Measurements from ENCODE around the gene STRA8. TPM values are rescaled to one million over a fixed set of nuclear protein-coding genes. Genes with fewer than 3 reads are reported as not detected.

Gene STRA8
- total RNA-seq, 1 donor from 2014 or later, result not detected

DNA sequence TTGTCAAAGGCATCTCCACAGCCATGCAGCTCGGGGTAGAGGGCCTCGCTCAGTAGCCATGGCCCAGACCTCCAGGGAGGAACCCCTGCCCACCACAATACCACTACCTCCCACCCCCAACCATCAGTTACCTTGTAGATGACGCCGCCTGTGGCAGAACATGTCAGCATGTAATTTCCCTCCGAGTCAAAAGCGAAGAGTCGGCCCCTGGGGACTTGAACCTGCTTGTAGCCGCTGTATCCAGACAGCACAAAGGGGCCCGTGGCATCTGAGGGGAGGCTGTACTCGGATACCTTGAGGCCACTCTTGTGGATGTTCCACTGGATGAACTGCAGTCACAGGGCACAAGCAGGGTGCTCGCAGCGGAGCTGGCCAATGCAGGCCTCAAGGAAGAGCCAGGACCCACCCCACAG is 46.8 kb upstream of the STRA8 start:
- no peak overlapping the region for H3K4me3 ChIP-seq
- peak; percentile 62 to 72 for DNase-seq (ENCODE audit: extremely low spot score in 2 of 2)
- H3K9me3 ChIP-seq, result peaks cover 7% of the 10 kb centered on the region
- intact Hi-C loops (cut with DNase I), result no loop called here
- peaks cover 19 to 79% of the 10 kb centered on the region in 2 donors for H3K36me3 ChIP-seq
- H3K27ac ChIP-seq, result no peak overlapping the region
- no peak for TF ChIP-seq POLR2AphosphoS5 (IDR thresholded peaks at IDR 0.05; ENCODE audit: insufficient read depth in 1 of 2, low read depth in 1 of 2)
- TF ChIP-seq, protein P1, sequence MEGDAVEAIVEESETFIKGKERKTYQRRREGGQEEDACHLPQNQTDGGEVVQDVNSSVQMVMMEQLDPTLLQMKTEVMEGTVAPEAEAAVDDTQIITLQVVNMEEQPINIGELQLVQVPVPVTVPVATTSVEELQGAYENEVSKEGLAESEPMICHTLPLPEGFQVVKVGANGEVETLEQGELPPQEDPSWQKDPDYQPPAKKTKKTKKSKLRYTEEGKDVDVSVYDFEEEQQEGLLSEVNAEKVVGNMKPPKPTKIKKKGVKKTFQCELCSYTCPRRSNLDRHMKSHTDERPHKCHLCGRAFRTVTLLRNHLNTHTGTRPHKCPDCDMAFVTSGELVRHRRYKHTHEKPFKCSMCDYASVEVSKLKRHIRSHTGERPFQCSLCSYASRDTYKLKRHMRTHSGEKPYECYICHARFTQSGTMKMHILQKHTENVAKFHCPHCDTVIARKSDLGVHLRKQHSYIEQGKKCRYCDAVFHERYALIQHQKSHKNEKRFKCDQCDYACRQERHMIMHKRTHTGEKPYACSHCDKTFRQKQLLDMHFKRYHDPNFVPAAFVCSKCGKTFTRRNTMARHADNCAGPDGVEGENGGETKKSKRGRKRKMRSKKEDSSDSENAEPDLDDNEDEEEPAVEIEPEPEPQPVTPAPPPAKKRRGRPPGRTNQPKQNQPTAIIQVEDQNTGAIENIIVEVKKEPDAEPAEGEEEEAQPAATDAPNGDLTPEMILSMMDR (IDR thresholded peaks at IDR 0.05), result no peak
- TF ChIP-seq POLR2A (IDR thresholded peaks at IDR 0.05), result no peak
- H3K27me3 ChIP-seq, result no peaks in the 10 kb centered on the region
- no peaks in the 10 kb centered on the region for H3K4me1 ChIP-seq

DNA sequence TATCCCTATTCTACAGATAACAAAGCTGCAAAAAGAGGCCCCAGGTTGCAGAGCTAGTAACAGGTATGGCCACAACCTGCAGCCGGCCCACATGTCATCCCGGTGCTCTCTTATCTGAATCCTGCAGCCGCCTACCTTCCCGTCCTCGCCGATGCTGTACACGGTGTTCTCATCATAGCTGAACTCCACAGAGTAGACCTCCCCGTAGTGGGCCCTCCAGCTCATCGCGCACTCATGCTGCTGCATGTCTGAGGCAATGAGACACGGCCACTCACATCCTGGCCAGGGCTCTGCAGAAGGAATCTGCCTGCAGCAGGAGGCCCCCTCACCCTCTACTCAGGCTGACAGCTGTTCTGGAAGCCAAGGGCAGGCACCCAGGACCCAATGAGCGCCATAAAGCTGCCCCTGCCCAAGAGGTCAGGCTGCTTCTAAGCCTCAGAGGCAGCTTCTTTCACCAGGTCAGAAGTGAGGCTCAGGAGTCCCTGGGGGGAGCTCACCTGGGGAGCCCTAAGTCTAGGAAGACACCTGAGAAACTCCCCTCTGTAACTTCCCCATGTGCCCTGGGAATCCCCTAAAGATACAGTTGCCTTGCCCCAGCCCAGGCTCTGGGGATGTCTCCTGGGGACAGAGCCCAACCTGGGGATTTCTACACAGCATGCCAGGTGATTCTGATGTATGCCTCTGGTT is 45.2 kb upstream of the STRA8 start:
- no peaks in the 10 kb centered on the region for H3K4me1 ChIP-seq
- intact Hi-C loops (cut with DNase I), result no loop called here
- no peak overlapping the region for H3K27ac ChIP-seq
- H3K27me3 ChIP-seq, result no peaks in the 10 kb centered on the region
- DNase-seq (ENCODE audit: extremely low spot score in 2 of 2), result peak in 1 of 2 donors; percentile 78
- TF ChIP-seq POLR2AphosphoS5 (IDR thresholded peaks at IDR 0.05; ENCODE audit: insufficient read depth in 1 of 2, low read depth in 1 of 2), result no peak
- TF ChIP-seq, protein P1 (IDR thresholded peaks at IDR 0.05), result no peak
- TF ChIP-seq POLR2A (IDR thresholded peaks at IDR 0.05), result no peak
- H3K9me3 ChIP-seq, result no peaks in the 10 kb centered on the region
- no peak overlapping the region for H3K4me3 ChIP-seq
- peaks cover 19 to 79% of the 10 kb centered on the region in 2 donors for H3K36me3 ChIP-seq

DNA sequence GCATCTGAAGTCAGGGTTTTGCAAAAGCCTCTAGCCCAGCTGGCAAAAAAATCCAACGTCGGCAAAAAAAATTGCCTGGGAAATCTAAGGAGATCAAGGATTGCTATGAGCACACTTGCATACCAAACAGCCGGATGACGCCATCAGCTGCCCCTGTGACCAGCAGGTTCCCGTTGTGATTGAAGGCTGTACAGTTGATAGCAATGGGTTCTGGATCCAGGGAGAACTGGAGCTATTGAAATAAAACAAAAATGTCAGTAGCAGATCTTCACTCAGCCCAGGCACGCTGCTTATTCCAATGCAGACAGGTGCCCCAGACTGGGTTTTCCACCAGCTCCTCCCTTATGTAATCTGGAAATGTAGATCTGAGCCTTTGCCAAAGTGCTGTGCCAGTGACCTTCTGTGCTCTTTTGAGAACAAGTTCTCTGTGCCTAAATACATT is 44.4 kb upstream of the STRA8 start:
- Histone ChIP-seq H3K27me3 (no peaks in the 10 kb centered on the region), H3K4me3 (no peak overlapping the region), H3K4me1 (no peaks in the 10 kb centered on the region), H3K36me3 (peaks cover 12 to 80% of the 10 kb centered on the region in 2 donors), H3K27ac (no peak overlapping the region), H3K9me3 (no peaks in the 10 kb centered on the region)
- DNase-seq (ENCODE audit: extremely low spot score in 2 of 2), result peak in 1 of 2 donors; percentile 54
- intact Hi-C loops (cut with DNase I), result no loop called here
- TF ChIP-seq POLR2A (IDR thresholded peaks at IDR 0.05) (no peak), POLR2AphosphoS5 (IDR thresholded peaks at IDR 0.05; ENCODE audit: insufficient read depth in 1 of 2, low read depth in 1 of 2) (no peak)
- TF ChIP-seq, protein P1 (IDR thresholded peaks at IDR 0.05), result no peak

DNA sequence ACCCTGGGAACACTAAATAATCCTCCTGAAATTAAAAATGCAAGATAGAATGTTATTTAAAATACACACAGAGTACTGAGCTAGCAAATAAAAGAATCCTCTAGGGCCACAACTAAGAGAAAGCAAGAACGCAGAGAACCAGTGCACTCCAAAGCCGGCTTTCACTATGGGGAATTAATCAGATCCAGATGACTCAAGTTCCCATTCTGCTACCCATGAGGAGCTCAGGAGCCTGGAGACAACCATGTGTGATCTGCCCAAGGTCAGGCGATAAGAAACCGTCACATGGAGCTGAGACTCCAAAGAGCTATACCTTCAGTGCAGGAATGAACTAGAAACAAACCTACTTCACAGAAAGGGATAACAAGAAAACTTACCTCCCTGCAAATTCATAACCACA is 43.7 kb upstream of the STRA8 start:
- no peaks in the 10 kb centered on the region for H3K4me1 ChIP-seq
- H3K4me3 ChIP-seq, result no peak overlapping the region
- intact Hi-C loops (cut with DNase I), result no loop called here
- no peaks in the 10 kb centered on the region for H3K9me3 ChIP-seq
- no peak for TF ChIP-seq POLR2AphosphoS5 (IDR thresholded peaks at IDR 0.05; ENCODE audit: insufficient read depth in 1 of 2, low read depth in 1 of 2)
- TF ChIP-seq, protein P1 (IDR thresholded peaks at IDR 0.05), result no peak
- TF ChIP-seq POLR2A (IDR thresholded peaks at IDR 0.05), result no peak
- no peak overlapping the region for H3K27ac ChIP-seq
- peak in 1 of 2 donors; percentile 20 for DNase-seq (ENCODE audit: extremely low spot score in 2 of 2)
- peaks cover 11 to 80% of the 10 kb centered on the region in 2 donors for H3K36me3 ChIP-seq
- H3K27me3 ChIP-seq, result no peaks in the 10 kb centered on the region

DNA sequence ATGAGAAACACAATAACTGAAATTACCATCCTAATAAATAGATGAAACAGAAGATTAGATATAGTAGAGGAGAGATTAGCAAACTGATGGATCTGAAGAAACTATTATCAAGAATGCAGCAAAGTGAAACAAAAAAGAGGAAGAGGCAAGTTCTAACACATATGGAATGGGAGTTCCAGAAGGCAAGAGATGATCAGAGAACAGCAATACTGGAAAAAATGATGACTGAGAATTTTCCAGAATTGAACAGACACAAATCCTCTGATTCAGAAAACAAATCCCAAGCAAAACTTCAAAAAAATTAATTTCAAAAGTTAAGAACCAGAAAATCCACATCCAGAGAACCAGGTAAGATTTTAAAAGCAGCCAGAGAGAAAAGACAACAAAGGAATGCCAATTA is 42.9 kb upstream of the STRA8 start:
- no peaks in the 10 kb centered on the region for H3K4me1 ChIP-seq
- H3K27me3 ChIP-seq, result no peaks in the 10 kb centered on the region
- H3K9me3 ChIP-seq, result no peaks in the 10 kb centered on the region
- DNase-seq (ENCODE audit: extremely low spot score in 2 of 2), result no peak
- H3K4me3 ChIP-seq, result no peak overlapping the region
- H3K27ac ChIP-seq, result no peak overlapping the region
- intact Hi-C loops (cut with DNase I), result no loop called here
- no peak for TF ChIP-seq POLR2A (IDR thresholded peaks at IDR 0.05)
- TF ChIP-seq, protein P1 (IDR thresholded peaks at IDR 0.05), result no peak
- H3K36me3 ChIP-seq, result peaks cover 6 to 77% of the 10 kb centered on the region in 2 donors

All from vagina (tissue), 2 donors.